ENCODE data around the gene GCAT. TPM values are rescaled to one million over a fixed set of nuclear protein-coding genes. Genes with fewer than 3 reads are reported as not detected.
A peak's percentile ranks its signal among the peaks of the same experiment; 100 is the strongest.

GCAT gene
- total and polyA plus RNA-seq, 2 of the 4 experiments (the other 2 are of a cell fraction) = 20.6 to 32.3 TPM

DNA sequence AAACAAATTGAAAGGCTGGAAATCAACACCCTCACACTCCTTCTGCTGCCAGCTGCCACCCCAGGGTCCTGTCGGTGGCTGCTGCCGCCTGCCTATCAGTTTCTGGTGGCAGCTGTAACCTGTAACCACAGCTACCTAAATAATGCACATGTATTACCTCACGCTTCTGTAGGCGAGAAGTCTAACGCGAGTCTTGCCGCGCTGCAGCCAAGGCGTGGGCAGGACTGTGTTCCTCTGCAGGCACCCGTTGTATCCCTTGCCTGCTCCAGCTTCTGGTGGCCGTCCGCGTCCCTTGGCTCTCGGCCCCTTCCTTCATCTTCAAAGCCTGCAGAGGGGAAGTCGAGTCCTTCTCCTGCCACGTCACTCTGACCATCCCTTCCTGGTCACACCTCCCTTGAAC lies 44.1 kb upstream of the GCAT start:
- H3K27ac ChIP-seq (ENCODE audit: insufficient read depth, low read length) = no peak overlapping the region
- intact Hi-C loops (cut with micrococcal nuclease) (no loop called here), dilution Hi-C loops (cut with HindIII; ENCODE audit: low sequenced_read_pairs, unreplicated experiment) (no loop called here), in situ Hi-C loops (cut with MboI; ENCODE audit: low sequenced_read_pairs) (no loop called here)
- H3K79me1 ChIP-seq (ENCODE audit: low read depth in 1 of 2, low read length in 2 of 2) = peaks cover 24 to 77% of the 10 kb centered on the region in 2 experiments
- no TSS peak for BruUV-seq (replicated peaks)
- no peak overlapping the region for H3K9ac ChIP-seq (ENCODE audit: low read depth, low read length)
- H2AFZ ChIP-seq (replicated peaks; ENCODE audit: low read length, poor library complexity) = peak overlapping the region; percentile 8
- no peak overlapping the region for H4K8ac ChIP-seq (ENCODE audit: low read depth in 2 of 2, low read length in 2 of 2)
- H3K4me1 ChIP-seq (ENCODE audit: control insufficient read depth, insufficient read depth, low read length) = 0 out of 2 replicates have a peak, but pooled peaks cover 2% of the 10 kb centered on the region
- ChIA-PET CTCF (no interaction called here), POLR2A (ENCODE audit: unreplicated experiment) (no interaction called here)
- H3K14ac ChIP-seq (replicated peaks; ENCODE audit: low read depth, low read length) = no peak overlapping the region
- H3K27me3 ChIP-seq (ENCODE audit: control insufficient read depth, insufficient read depth, low read length) = no peaks in the 10 kb centered on the region
- TF ChIP-seq MAFK (IDR thresholded peaks at IDR 0.05; ENCODE audit: low read depth, low read length) (no peak), FOS (IDR thresholded peaks at IDR 0.05; ENCODE audit: low read depth, low read length) (no peak), MAZ (IDR thresholded peaks at IDR 0.05; ENCODE audit: borderline replicate concordance, low read depth, low read length) (no peak), NFE2L2 (IDR thresholded peaks at IDR 0.05; ENCODE audit: low read depth, low read length) (no peak), POLR2A (IDR thresholded peaks at IDR 0.05; ENCODE audit: low read depth, low read length) (no peak), CHD1 (IDR thresholded peaks at IDR 0.05; ENCODE audit: low read depth, low read length) (no peak)
- H4K20me1 ChIP-seq (ENCODE audit: insufficient read depth, low read length) = peaks cover 12% of the 10 kb centered on the region
- no peak overlapping the region for H2BK5ac ChIP-seq (ENCODE audit: low read depth, low read length, poor library complexity, severe bottlenecking)
- no peak overlapping the region for H3K4ac ChIP-seq (ENCODE audit: low read depth, low read length)
- no peak overlapping the region for H3K23ac ChIP-seq (ENCODE audit: low read depth, low read length)
- no peak overlapping the region for H2BK20ac ChIP-seq (ENCODE audit: low read depth, low read length)
- H3K36me3 ChIP-seq (ENCODE audit: control insufficient read depth, insufficient read depth, low read length) = peaks cover 62% of the 10 kb centered on the region
- 93% methylated on average over 13 of the region's 16 CpGs; no CpG with 5 or more reads in 1 of the 2 experiments for WGBS, 2 experiments (ENCODE audit: extremely low coverage in 2 of 2, insufficient read length in 1 of 2)
- H2AK5ac ChIP-seq (ENCODE audit: low read depth, low read length) = no peak overlapping the region
- no peak for DNase-seq
- no peak overlapping the region for H4K5ac ChIP-seq (ENCODE audit: low read depth, low read length)
- no peak overlapping the region for H3K4me2 ChIP-seq (ENCODE audit: low read depth, low read length)
- no peak overlapping the region for H2BK15ac ChIP-seq (ENCODE audit: low read depth, low read length)
- H3K4me3 ChIP-seq (ENCODE audit: insufficient read depth, low read depth, low read length) = no peak overlapping the region
- H3K9me3 ChIP-seq (ENCODE audit: control insufficient read depth, insufficient read depth, low read length) = no peaks in the 10 kb centered on the region
- no peak overlapping the region for H3K56ac ChIP-seq (ENCODE audit: extremely low read depth, insufficient read depth, low read length)
- no peak for ATAC-seq (ENCODE audit: low read depth)
- no peak overlapping the region for H2BK120ac ChIP-seq (ENCODE audit: low read depth, low read length)
- no peak overlapping the region for H2AK9ac ChIP-seq (replicated peaks; ENCODE audit: low read depth, low read length, poor library complexity)
- peaks cover 8% of the 10 kb centered on the region for H3K9me1 ChIP-seq (ENCODE audit: insufficient read depth, low read length)
- H4K91ac ChIP-seq (ENCODE audit: insufficient read depth, low read depth, low read length) = no peak overlapping the region
- no peak overlapping the region for H3K18ac ChIP-seq (ENCODE audit: low read depth, low read length)

Data from IMR-90 (cell line).